ENCODE measurements around the gene UBE2QL1. TPM values are rescaled to one million over a fixed set of nuclear protein-coding genes. Genes with fewer than 3 reads are reported as not detected.

The UBE2QL1 gene
- total RNA-seq, 2 experiments from 2014 or later = 0.33 to 0.45 TPM

DNA sequence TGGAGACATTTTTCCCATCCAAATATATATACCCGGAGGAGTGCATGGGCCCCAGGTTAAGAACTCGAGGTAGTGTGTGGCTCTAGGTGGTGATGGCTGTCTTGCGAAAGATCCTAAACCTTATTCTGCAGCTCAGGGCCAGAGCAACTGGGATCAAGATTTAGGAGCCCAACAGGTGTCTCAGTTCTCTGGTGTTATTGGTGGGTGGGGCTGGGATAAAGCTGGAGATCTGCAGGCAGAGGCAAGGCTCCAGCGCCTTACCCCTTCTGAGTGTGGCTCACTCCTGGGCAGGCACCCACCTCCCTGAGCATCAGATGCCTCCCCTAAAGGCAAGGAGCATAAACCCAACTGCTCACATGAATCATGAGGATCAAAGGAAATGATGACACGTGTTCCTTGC lies 11.2 kb downstream of the UBE2QL1 start:
- no peak for DNase-seq
- TF ChIP-seq, protein P1, sequence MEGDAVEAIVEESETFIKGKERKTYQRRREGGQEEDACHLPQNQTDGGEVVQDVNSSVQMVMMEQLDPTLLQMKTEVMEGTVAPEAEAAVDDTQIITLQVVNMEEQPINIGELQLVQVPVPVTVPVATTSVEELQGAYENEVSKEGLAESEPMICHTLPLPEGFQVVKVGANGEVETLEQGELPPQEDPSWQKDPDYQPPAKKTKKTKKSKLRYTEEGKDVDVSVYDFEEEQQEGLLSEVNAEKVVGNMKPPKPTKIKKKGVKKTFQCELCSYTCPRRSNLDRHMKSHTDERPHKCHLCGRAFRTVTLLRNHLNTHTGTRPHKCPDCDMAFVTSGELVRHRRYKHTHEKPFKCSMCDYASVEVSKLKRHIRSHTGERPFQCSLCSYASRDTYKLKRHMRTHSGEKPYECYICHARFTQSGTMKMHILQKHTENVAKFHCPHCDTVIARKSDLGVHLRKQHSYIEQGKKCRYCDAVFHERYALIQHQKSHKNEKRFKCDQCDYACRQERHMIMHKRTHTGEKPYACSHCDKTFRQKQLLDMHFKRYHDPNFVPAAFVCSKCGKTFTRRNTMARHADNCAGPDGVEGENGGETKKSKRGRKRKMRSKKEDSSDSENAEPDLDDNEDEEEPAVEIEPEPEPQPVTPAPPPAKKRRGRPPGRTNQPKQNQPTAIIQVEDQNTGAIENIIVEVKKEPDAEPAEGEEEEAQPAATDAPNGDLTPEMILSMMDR (IDR thresholded peaks at IDR 0.05) = no peak

DNA sequence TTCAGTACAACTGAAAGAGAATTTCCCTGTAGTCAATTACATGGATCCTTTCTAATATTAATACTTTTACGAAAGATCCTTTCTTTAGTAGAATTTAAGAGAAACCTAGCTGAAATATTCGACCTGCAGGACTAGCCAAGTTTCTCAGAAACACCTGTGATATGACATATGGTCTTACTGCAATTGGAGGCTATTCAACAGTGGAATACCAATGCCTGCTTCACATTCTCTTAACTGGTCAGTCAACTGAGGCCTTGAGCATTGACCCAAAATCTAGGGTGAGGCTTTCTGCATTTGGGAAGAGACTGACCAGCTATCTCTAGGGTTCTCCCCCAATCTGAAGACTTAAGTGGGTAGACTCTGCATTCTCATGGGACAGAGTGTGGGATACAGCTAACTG lies 12.3 kb downstream of the UBE2QL1 start:
- POLR2A ChIA-PET = no interaction called here
- H3K4me3 ChIP-seq (ENCODE audit: low read length) = no peak overlapping the region
- Mint-ChIP-seq H3K36me3 (ENCODE audit: low read depth) (no peaks in the 10 kb centered on the region), H3K27me3 (peaks cover 49% of the 10 kb centered on the region), H3K27ac (no peak overlapping the region), H3K4me3 (no peak overlapping the region), H3K9me3 (no peaks in the 10 kb centered on the region), H3K4me1 (ENCODE audit: low read depth) (no peaks in the 10 kb centered on the region)
- intact Hi-C loops (cut with DNase I, micrococcal nuclease) = no loop called here
- DNase-seq = no peak
- no peak for ATAC-seq (ENCODE audit: poor library complexity)
- no peaks in the 10 kb centered on the region for H3K4me1 ChIP-seq (ENCODE audit: insufficient read depth, low read length)
- H3K36me3 ChIP-seq (ENCODE audit: insufficient read depth, low read length) = no peaks in the 10 kb centered on the region
- CTCF ChIA-PET = interaction anchor here (0.7 kb wide), 1 partner anchor 44 kb away, joined by 3 read pairs; no protein-coding TSS in a partner anchor
- no peak overlapping the region for H3K27ac ChIP-seq (ENCODE audit: low read depth in 1 of 2, low read length in 2 of 2)
- peaks cover 0 to 3% of the 10 kb centered on the region in 2 experiments for H3K9me3 ChIP-seq (ENCODE audit: control insufficient read depth in 1 of 2, insufficient read depth in 1 of 2, low read length in 2 of 2)
- TF ChIP-seq, protein P1 (IDR thresholded peaks at IDR 0.05) = no peak
- peaks cover 0 to 6% of the 10 kb centered on the region in 2 experiments for H3K27me3 ChIP-seq (ENCODE audit: control insufficient read depth in 1 of 2, insufficient read depth in 2 of 2, low read length in 2 of 2)

More for the DNA sequence above, 11.2 kb downstream of the UBE2QL1 start:
- no peak for ATAC-seq (ENCODE audit: poor library complexity)
- H3K4me3 Mint-ChIP-seq = no peak overlapping the region
- peaks cover 55% of the 10 kb centered on the region for H3K27me3 Mint-ChIP-seq
- H3K27me3 ChIP-seq (ENCODE audit: control insufficient read depth in 1 of 2, insufficient read depth in 2 of 2, low read length in 2 of 2) = peaks cover 11 to 15% of the 10 kb centered on the region in 2 experiments
- no peak overlapping the region for H3K27ac Mint-ChIP-seq
- no peak overlapping the region for H3K4me3 ChIP-seq (ENCODE audit: low read length)
- no peaks in the 10 kb centered on the region for H3K4me1 Mint-ChIP-seq (ENCODE audit: low read depth)
- H3K4me1 ChIP-seq (ENCODE audit: insufficient read depth, low read length) = no peaks in the 10 kb centered on the region
- no peaks in the 10 kb centered on the region for H3K36me3 ChIP-seq (ENCODE audit: insufficient read depth, low read length)
- ChIA-PET CTCF (no interaction called here), POLR2A (no interaction called here)
- H3K27ac ChIP-seq (ENCODE audit: low read depth in 1 of 2, low read length in 2 of 2) = no peak overlapping the region
- H3K9me3 Mint-ChIP-seq = no peaks in the 10 kb centered on the region
- H3K9me3 ChIP-seq (ENCODE audit: control insufficient read depth in 1 of 2, insufficient read depth in 1 of 2, low read length in 2 of 2) = peaks cover 0 to 6% of the 10 kb centered on the region in 2 experiments
- intact Hi-C loops (cut with DNase I, micrococcal nuclease) = no loop called here
- H3K36me3 Mint-ChIP-seq (ENCODE audit: low read depth) = no peaks in the 10 kb centered on the region

DNA sequence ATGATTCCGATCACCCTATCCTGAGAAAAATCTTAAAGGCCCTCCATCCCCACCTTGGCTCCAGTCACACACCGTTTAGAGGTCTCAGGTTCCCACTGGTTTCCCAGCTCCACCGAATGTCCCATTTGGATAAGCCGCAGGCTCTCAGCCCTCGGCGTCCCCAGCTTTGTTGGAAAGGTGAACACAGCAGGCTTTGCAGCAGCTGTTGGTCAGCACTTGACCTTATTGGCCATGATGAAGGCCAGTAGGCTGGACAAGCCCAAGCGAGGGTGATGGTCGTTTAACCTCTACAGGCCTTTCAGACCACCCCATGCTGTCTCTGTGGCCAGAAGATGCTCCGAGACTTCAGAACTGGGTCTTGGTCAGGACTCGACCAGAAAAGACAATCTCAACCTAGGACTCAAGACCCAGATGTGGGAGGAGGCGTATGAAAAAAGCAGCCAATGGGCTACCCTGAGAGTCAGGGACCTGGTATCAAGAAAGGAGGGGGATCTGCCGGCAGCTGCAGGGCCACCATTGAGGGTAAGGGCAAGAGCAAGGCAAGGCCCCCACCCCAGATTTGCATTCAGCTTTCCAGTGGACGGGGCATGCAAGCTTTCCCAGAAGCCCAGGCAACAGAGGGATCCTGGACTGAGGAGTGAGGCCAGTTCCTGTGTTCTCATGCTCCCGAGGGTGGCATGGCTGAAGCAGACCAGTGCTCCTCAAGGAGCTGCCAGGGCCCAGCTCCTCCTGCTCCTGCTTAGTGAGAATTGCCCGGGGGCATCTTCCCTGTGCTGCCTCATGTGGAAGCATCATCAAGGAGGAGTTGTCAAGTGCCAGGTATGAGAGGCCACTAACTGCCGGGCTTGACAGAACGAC lies 13.4 kb downstream of the UBE2QL1 start:
- Mint-ChIP-seq H3K4me3 (no peak overlapping the region), H3K4me1 (ENCODE audit: low read depth) (no peaks in the 10 kb centered on the region), H3K27me3 (peaks cover 45% of the 10 kb centered on the region), H3K27ac (no peak overlapping the region), H3K36me3 (ENCODE audit: low read depth) (no peaks in the 10 kb centered on the region), H3K9me3 (no peaks in the 10 kb centered on the region)
- Histone ChIP-seq H3K27me3 (ENCODE audit: control insufficient read depth in 1 of 2, insufficient read depth in 2 of 2, low read length in 2 of 2) (no peaks in the 10 kb centered on the region), H3K36me3 (ENCODE audit: insufficient read depth, low read length) (no peaks in the 10 kb centered on the region), H3K4me1 (ENCODE audit: insufficient read depth, low read length) (no peaks in the 10 kb centered on the region), H3K27ac (ENCODE audit: low read depth in 1 of 2, low read length in 2 of 2) (no peak overlapping the region), H3K9me3 (ENCODE audit: control insufficient read depth in 1 of 2, insufficient read depth in 1 of 2, low read length in 2 of 2) (peaks cover 0 to 8% of the 10 kb centered on the region in 2 experiments), H3K4me3 (ENCODE audit: low read length) (no peak overlapping the region)
- POLR2A ChIA-PET = no interaction called here
- TF ChIP-seq, protein P1 (IDR thresholded peaks at IDR 0.05) = no peak
- ATAC-seq (ENCODE audit: poor library complexity) (no peak), DNase-seq (no peak)
- CTCF ChIA-PET = no interaction called here
- intact Hi-C loops (cut with DNase I, micrococcal nuclease) = no loop called here

Measured in CD4-positive, alpha-beta T cell (primary cell).